ENCODE data around the gene SPATA31A7. TPM values are rescaled to one million over a fixed set of nuclear protein-coding genes. Genes with fewer than 3 reads are reported as not detected.
"Not testable (repeated sequence)": the region's sequence is repeated elsewhere in the genome, so short reads cannot be mapped to it uniquely, and the experiment has no call there.

The SPATA31A7 gene
- not detected in 2 replicates for total RNA-seq (2014; rRNA removed; shearing (Covaris generic))

DNA sequence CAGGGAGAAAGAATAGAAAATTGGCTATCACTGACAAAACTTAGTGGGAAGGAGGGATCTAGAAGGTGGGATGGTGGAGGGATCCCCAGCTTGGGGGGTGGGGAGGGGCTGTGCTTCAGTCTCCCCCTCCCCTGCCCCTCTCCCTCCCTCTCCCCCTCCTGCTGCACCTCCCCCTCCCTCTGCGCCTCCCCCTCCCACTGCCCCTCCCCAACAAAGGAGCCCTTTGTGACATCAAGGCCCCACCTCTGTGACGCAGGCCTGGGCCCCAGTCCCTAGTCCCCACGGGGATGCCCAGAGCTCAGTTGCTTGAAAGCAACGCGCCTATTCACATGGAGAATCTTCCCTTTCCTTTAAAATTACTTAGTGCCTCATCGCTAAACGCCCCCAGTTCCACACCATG lies at the start of gene SPATA31A7:
Gene SPATA31A7 (plus strand): TSS at position 301 of the 400 bp plus-strand sequence. CDS start 29 bp downstream, at position 330.
- not testable (repeated sequence) for DNase-seq (ENCODE audit: low spot score)

DNA sequence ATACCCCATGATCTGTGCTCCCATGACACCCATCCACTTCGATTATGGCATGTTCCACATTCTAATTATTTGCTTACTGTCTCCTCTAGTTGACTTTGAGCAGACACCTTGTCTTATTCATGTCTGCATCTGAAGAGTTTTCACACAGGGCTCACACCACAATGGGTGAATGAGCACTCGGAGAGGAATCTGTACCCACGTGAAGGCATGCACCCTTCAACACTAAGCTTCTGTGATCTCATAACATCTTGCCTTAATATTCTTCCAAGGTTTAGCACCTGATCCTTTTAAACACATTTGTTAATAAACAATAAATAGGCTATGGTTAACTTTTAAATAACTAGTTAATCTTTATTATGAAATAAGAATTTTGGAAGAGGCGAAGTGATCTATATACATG lies 36.6 kb downstream of the SPATA31A7 start:
- not testable (repeated sequence) for DNase-seq (ENCODE audit: low spot score)
